IMR-90 (cell line): ENCODE results near the gene EFEMP1. TPM values are rescaled to one million over a fixed set of nuclear protein-coding genes. Genes with fewer than 3 reads are reported as not detected.
A peak's percentile ranks its signal among the peaks of the same experiment; 100 is the strongest.

Experiments used
- ATAC-seq: fragments of 200-7000 bp; cut with Tn5 transposase; 2 replicates; pipeline ENCODE4 v1.9.1; 2020; ENCODE audit warnings: low read depth, mild to moderate bottlenecking, moderate library complexity
- BruUV-seq: library from RNA; stranded (reverse); fragments of 400-500 nt; replicated peaks from 2 replicates; lab custom pipeline; 2021; lab: Mats Ljungman, UMichigan
- CTCF ChIA-PET: fragments of 300-600 bp; formaldehyde crosslinking; extraction: SDS; loops from one replicate; lab custom pipeline; 2021; ENCODE audit warnings: antibody characterized with exemption; lab: Yijun Ruan, JAX
- POLR2A ChIA-PET: fragments of 300-600 bp; sonication (Branson Sonifier 250); formaldehyde crosslinking; loops from one replicate; lab custom pipeline; 2022; ENCODE audit warnings: antibody characterized with exemption; ENCODE audit not compliant: unreplicated experiment; lab: Charles Lee
- DNase-seq: peaks from one replicate; pipeline ENCODE4 v3.0.0; 2013
- H2AFZ ChIP-seq: replicated peaks from 2 replicates; pipeline ENCODE3; 2013; ENCODE audit warnings: low read length, mild to moderate bottlenecking; ENCODE audit not compliant: poor library complexity
- H2AK5ac ChIP-seq: 2 replicates; pipeline ENCODE4 v1.6.1; 2013; ENCODE audit warnings: low read depth, low read length, inconsistent platforms
- H2AK9ac ChIP-seq: replicated peaks from 2 replicates; pipeline ENCODE3; 2013; ENCODE audit warnings: mild to moderate bottlenecking, low read depth, low read length, moderate library complexity; ENCODE audit not compliant: poor library complexity
- H2BK120ac ChIP-seq: 2 replicates; pipeline ENCODE4 v1.6.1; 2013; ENCODE audit warnings: low read depth, low read length, inconsistent platforms
- H2BK15ac ChIP-seq: 3 replicates; pipeline ENCODE4 v1.6.1; 2013; ENCODE audit warnings: low read depth, low read length, inconsistent platforms
- H2BK20ac ChIP-seq: 2 replicates; pipeline ENCODE4 v1.6.1; 2013; ENCODE audit warnings: low read depth, mild to moderate bottlenecking, inconsistent platforms, low read length, moderate library complexity
- H2BK5ac ChIP-seq: 2 replicates; pipeline ENCODE4 v1.6.1; 2013; ENCODE audit warnings: mild to moderate bottlenecking, low read depth, low read length, inconsistent platforms; ENCODE audit not compliant: poor library complexity, severe bottlenecking
- H3K14ac ChIP-seq: replicated peaks from 2 replicates; pipeline ENCODE4 v1.6.1; 2013; ENCODE audit warnings: low read depth, low read length, inconsistent platforms
- H3K18ac ChIP-seq: 2 replicates; pipeline ENCODE4 v1.6.1; 2013; ENCODE audit warnings: low read depth, low read length, control low read depth
- H3K23ac ChIP-seq: 2 replicates; pipeline ENCODE4 v1.6.1; 2013; ENCODE audit warnings: low read depth, low read length, inconsistent platforms
- H3K27ac ChIP-seq: 2 replicates; pipeline ENCODE4 v1.5.1; 2013; ENCODE audit warnings: mild to moderate bottlenecking, control low read depth, low read length; ENCODE audit not compliant: insufficient read depth
- H3K27me3 ChIP-seq: 2 replicates; pipeline ENCODE4 v1.6.1; 2013; ENCODE audit warnings: low read length; ENCODE audit not compliant: control insufficient read depth, insufficient read depth
- H3K36me3 ChIP-seq: 2 replicates; pipeline ENCODE4 v1.6.1; 2013; ENCODE audit warnings: low read length, mixed read lengths; ENCODE audit not compliant: control insufficient read depth, insufficient read depth
- H3K4ac ChIP-seq: 2 replicates; pipeline ENCODE4 v1.6.1; 2013; ENCODE audit warnings: low read depth, low read length, inconsistent platforms
- H3K4me1 ChIP-seq: 2 replicates; pipeline ENCODE4 v1.6.1; 2013; ENCODE audit warnings: low read length, mixed read lengths; ENCODE audit not compliant: control insufficient read depth, insufficient read depth
- H3K4me2 ChIP-seq: 2 replicates; pipeline ENCODE4 v1.6.1; 2013; ENCODE audit warnings: low read depth, mild to moderate bottlenecking, control low read depth, low read length, moderate library complexity
- H3K4me3 ChIP-seq: 2 replicates; pipeline ENCODE4 v1.5.1; 2013; ENCODE audit warnings: low read depth, mild to moderate bottlenecking, control low read depth, low read length, moderate library complexity; ENCODE audit not compliant: insufficient read depth
- H3K56ac ChIP-seq: 2 replicates; pipeline ENCODE4 v1.6.1; 2013; ENCODE audit warnings: low read length, inconsistent platforms; ENCODE audit not compliant: insufficient read depth; ENCODE audit errors: extremely low read depth
- H3K79me1 ChIP-seq, 2 experiments: 2 replicates each; pipeline ENCODE4 v1.6.1; 2013; ENCODE audit warnings: low read length in 2 of 2, inconsistent platforms in 1 of 2, low read depth in 1 of 2
- H3K9ac ChIP-seq: 2 replicates; pipeline ENCODE4 v1.6.1; 2013; ENCODE audit warnings: low read depth, low read length, control low read depth
- H3K9me1 ChIP-seq: 2 replicates; pipeline ENCODE4 v1.6.1; 2013; ENCODE audit warnings: low read length, inconsistent platforms; ENCODE audit not compliant: insufficient read depth
- H3K9me3 ChIP-seq: 2 replicates; pipeline ENCODE4 v1.6.1; 2013; ENCODE audit warnings: low read length; ENCODE audit not compliant: control insufficient read depth, insufficient read depth
- H4K20me1 ChIP-seq: 2 replicates; pipeline ENCODE4 v1.6.1; 2013; ENCODE audit warnings: low read length, inconsistent platforms; ENCODE audit not compliant: insufficient read depth
- H4K5ac ChIP-seq: 2 replicates; pipeline ENCODE4 v1.6.1; 2013; ENCODE audit warnings: mild to moderate bottlenecking, low read depth, low read length, control low read depth
- H4K8ac ChIP-seq, 2 experiments: 2 replicates each; pipeline ENCODE4 v1.6.1; 2013; ENCODE audit warnings: low read depth in 2 of 2, low read length in 2 of 2, control low read depth in 1 of 2, inconsistent platforms in 1 of 2
- H4K91ac ChIP-seq: 2 replicates; pipeline ENCODE4 v1.6.1; 2013; ENCODE audit warnings: low read depth, low read length, inconsistent platforms; ENCODE audit not compliant: insufficient read depth
- MXI1 ChIP-seq: IDR thresholded peaks from 2 replicates; pipeline ENCODE4 v1.6.1; 2012; ENCODE audit warnings: low read depth, mild to moderate bottlenecking, low read length, moderate library complexity, borderline replicate concordance
- NFE2L2 ChIP-seq: fragments of 150-350 bp; IDR thresholded peaks from 2 replicates; pipeline ENCODE4 v1.6.1; 2016; ENCODE audit warnings: low read depth, mild to moderate bottlenecking, low read length
- WGBS, 2 experiments: methylation state at CpG; one replicate each; pipeline versions ENCODE4 v1.1.5 to v1.1.7; 2013; ENCODE audit warnings: missing lambda C conversion rate in 2 of 2; ENCODE audit not compliant: insufficient read length in 1 of 2; ENCODE audit errors: extremely low coverage in 2 of 2; 5-methylcytosine and 5-hydroxymethylcytosine counted together
- dilution Hi-C: fragments of 300-500 bp; cut with HindIII; formaldehyde crosslinking; loops from one replicate; pipeline ENCODE4 v1.14.3; 2018; ENCODE audit warnings: low sequenced_read_pairs; ENCODE audit not compliant: unreplicated experiment
- in situ Hi-C: fragments of 300-500 bp; cut with MboI; formaldehyde crosslinking; loops from 3 replicates; pipeline ENCODE4 v1.14.3; 2019; ENCODE audit warnings: low sequenced_read_pairs, inconsistent platforms, mixed read lengths
- intact Hi-C: fragments of 100-400 bp; cut with micrococcal nuclease; formaldehyde crosslinking; loops from 2 replicates; pipeline ENCODE4 v1.10.0; 2022
- polyA plus RNA-seq, 3 experiments: library from polyadenylated mRNA; depleted of rRNA; stranded (reverse); fragments of >200 nt; gene quantifications; 2 replicates each; pipeline ENCODE4 v1.2.3, GENCODE V29; 2012; ENCODE audit warnings: low replicate concordance in 1 of 3
- total RNA-seq: library from RNA; depleted of rRNA; stranded (reverse); fragments of >200 nt; gene quantifications from 2 replicates; pipeline ENCODE4 v1.2.3, GENCODE V29; 2012
- TF ChIP-seq, protein P1 (sequence below): fragments of 150-350 bp; IDR thresholded peaks from 2 replicates; pipeline ENCODE4 v1.6.1; 2017; ENCODE audit warnings: mild to moderate bottlenecking, antibody characterized with exemption, low read length, low read depth

Gene EFEMP1
- total and polyA plus RNA-seq, 2 of the 4 experiments (the other 2 are of a cell fraction) = 214 to 219 TPM

- no peaks in the 10 kb centered on the region for H4K20me1 ChIP-seq
- H3K18ac ChIP-seq = peak overlapping the region; percentile 94
- no peaks in the 10 kb centered on the region for H3K9me3 ChIP-seq
- peak overlapping the region; percentile 6 to 82 for H4K8ac ChIP-seq
- H2AFZ ChIP-seq = peak overlapping the region; percentile 48
- peak overlapping the region; percentile 74; the same call in 1 of the 2 replicates for H3K23ac ChIP-seq
- no peaks in the 10 kb centered on the region for H3K27me3 ChIP-seq
- peak overlapping the region; percentile 95 for H2BK5ac ChIP-seq
- H3K36me3 ChIP-seq = no peaks in the 10 kb centered on the region
- ATAC-seq = 0 out of 2 replicates have a peak, but pooled peaks have one; percentile 4
- ChIA-PET POLR2A (no interaction called here), CTCF (no interaction called here)
- peak overlapping the region; percentile 93 for H2BK120ac ChIP-seq
- peak overlapping the region; percentile 62 for H3K27ac ChIP-seq
- in situ Hi-C loops (no loop called here), dilution Hi-C loops (no loop called here), intact Hi-C loops (loop anchor here (2.0 kb wide), 1 partner anchor 75 kb away; no protein-coding TSS in a partner anchor)
- no peak overlapping the region for H3K56ac ChIP-seq
- peak overlapping the region; percentile 92 for H4K5ac ChIP-seq
- H3K9me1 ChIP-seq = peaks cover 6% of the 10 kb centered on the region
- H4K91ac ChIP-seq = peak overlapping the region; percentile 75
- H3K4ac ChIP-seq = peak overlapping the region; percentile 83
- BruUV-seq = no TSS peak
- peak overlapping the region; percentile 17 for H2AK9ac ChIP-seq
- H3K9ac ChIP-seq = no peak overlapping the region
- no peaks in the 10 kb centered on the region for H3K79me1 ChIP-seq
- no peak overlapping the region for H3K4me2 ChIP-seq
- DNase-seq = peak; percentile 57
- peaks cover 21% of the 10 kb centered on the region for H3K4me1 ChIP-seq
- WGBS, 2 experiments = no CpG with 5 or more reads among the region's 1 CpG
- TF ChIP-seq, protein P1, sequence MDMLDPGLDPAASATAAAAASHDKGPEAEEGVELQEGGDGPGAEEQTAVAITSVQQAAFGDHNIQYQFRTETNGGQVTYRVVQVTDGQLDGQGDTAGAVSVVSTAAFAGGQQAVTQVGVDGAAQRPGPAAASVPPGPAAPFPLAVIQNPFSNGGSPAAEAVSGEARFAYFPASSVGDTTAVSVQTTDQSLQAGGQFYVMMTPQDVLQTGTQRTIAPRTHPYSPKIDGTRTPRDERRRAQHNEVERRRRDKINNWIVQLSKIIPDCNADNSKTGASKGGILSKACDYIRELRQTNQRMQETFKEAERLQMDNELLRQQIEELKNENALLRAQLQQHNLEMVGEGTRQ = no peak
- TF ChIP-seq NFE2L2 (no peak), MXI1 (no peak)
- peak overlapping the region; percentile 80 for H3K14ac ChIP-seq
- peak overlapping the region; percentile 93 for H2AK5ac ChIP-seq
- no peak overlapping the region for H3K4me3 ChIP-seq
- H2BK20ac ChIP-seq = peak overlapping the region; percentile 89
- peak overlapping the region; percentile 96; the same call in 2 of the 3 replicates for H2BK15ac ChIP-seq
Observed at GRCh38 chr2:55842046-55842445, 81.5 kb downstream of the EFEMP1 start.
